HG02885 (cell line): ENCODE data around the gene ATXN7L2.
A peak's percentile ranks its signal among the peaks of the same experiment; 100 is the strongest.
"Not testable (repeated sequence)": the region's sequence is repeated elsewhere in the genome, so short reads cannot be mapped to it uniquely, and the experiment has no call there.

ENCODE experiments used
- ATAC-seq: cut with Tn5 transposase; IDR thresholded peaks from one replicate; pipeline ENCODE4 v1.9.1; 2021; ENCODE audit warnings: mild to moderate bottlenecking; ENCODE audit not compliant: unreplicated experiment, poor library complexity

The ATXN7L2 gene

GRCh38 chr1:109483672-109484518 is at the start of gene ATXN7L2:
Gene ATXN7L2, plus strand, starts transcription at chr1:109483905. Its CDS starts 49 bp downstream, at chr1:109483954.
- ATAC-seq: peak; percentile 82

GRCh38 chr1:109434484-109434883 is 49.2 kb upstream of the ATXN7L2 start:
- no peak for ATAC-seq

- no peak for ATAC-seq
Measured at GRCh38 chr1:109438798-109439297, 44.9 kb upstream of the ATXN7L2 start.

- no peak for ATAC-seq
Measured at GRCh38 chr1:109441069-109441468, 42.6 kb upstream of the ATXN7L2 start.

GRCh38 chr1:109443476-109443875 is 40.2 kb upstream of the ATXN7L2 start:
- no peak for ATAC-seq

GRCh38 chr1:109444346-109444745 is 39.4 kb upstream of the ATXN7L2 start:
- ATAC-seq: no peak

- not testable (repeated sequence) for ATAC-seq
Measured at GRCh38 chr1:109445949-109446695, 37.6 kb upstream of the ATXN7L2 start.

GRCh38 chr1:109447524-109447923 is 36.2 kb upstream of the ATXN7L2 start:
- no peak for ATAC-seq

- no peak for ATAC-seq
Measured at GRCh38 chr1:109454497-109455133, 29.1 kb upstream of the ATXN7L2 start.

GRCh38 chr1:109457819-109458218 is 25.9 kb upstream of the ATXN7L2 start:
- no peak for ATAC-seq

GRCh38 chr1:109466125-109466451 is 17.6 kb upstream of the ATXN7L2 start:
- ATAC-seq: no peak

- no peak for ATAC-seq
Measured at GRCh38 chr1:109466452-109467300, 17.0 kb upstream of the ATXN7L2 start, which contains the start of gene SYPL2. Gene SYPL2, plus strand, starts transcription at chr1:109466546. Its CDS starts 298 bp downstream, at chr1:109466844.

GRCh38 chr1:109467301-109467777 is 16.4 kb upstream of the ATXN7L2 start:
- ATAC-seq: no peak

GRCh38 chr1:109468061-109468460 is 15.6 kb upstream of the ATXN7L2 start:
- ATAC-seq: no peak

- no peak for ATAC-seq
Measured at GRCh38 chr1:109468903-109469302, 14.8 kb upstream of the ATXN7L2 start.

GRCh38 chr1:109470245-109470644 is 13.5 kb upstream of the ATXN7L2 start:
- ATAC-seq: no peak

- no peak for ATAC-seq
Measured at GRCh38 chr1:109472779-109473178, 10.9 kb upstream of the ATXN7L2 start.

GRCh38 chr1:109473284-109474057 is 10.2 kb upstream of the ATXN7L2 start:
- not testable (repeated sequence) for ATAC-seq

GRCh38 chr1:109474697-109475096 is 9.0 kb upstream of the ATXN7L2 start:
- ATAC-seq: no peak
